Measurements from ENCODE around the gene ITGA6.

Gene ITGA6

DNA sequence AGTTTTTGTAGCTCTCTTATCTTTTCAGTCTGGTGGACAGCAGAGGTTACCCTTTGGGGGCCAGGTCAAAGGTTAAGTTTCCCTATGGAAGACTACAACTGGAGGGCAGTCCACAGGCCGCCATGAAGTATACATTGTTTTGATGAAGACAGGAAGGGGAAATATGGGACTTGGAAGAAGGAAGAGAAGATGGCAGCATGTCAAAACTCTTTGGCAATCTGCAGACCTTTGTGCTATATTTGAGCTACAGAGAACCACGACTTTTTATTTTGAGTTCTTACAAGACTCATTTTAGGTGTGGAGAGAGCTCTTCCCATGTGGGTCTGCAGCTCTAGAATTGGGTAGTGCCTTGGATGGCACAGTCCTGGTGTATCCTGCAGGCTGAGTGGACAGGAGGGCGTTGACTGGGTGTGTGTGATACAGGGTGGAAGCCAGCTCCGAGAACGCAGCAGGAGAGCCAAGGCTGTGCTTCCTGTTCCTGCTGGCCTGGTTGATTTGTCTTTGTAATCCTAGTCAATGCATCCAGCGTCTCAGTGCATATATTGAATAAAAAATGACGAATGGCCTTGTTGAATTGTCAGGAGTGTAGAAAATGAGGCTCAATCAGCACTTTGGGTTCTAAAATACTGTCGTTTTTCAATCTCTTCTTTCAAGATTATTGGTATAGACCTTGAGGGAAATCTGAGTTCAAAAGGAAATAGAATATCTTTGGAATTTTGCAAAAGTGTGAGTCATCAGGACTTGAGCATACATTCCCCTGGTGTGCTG, 11.5 kb downstream of the ITGA6 start:
- peak overlapping the region; percentile 98 for H3K27ac ChIP-seq (ENCODE audit: poor library complexity, severe bottlenecking)
- peaks cover 24% of the 10 kb centered on the region for H3K36me3 ChIP-seq (ENCODE audit: low read depth)
- ATAC-seq (ENCODE audit: low read depth): peak; percentile 45
- DNase-seq (ENCODE audit: low spot score): peak; percentile 70
- H3K4me1 ChIP-seq (ENCODE audit: insufficient read depth, poor library complexity, severe bottlenecking): peaks cover 91% of the 10 kb centered on the region
- H3K27me3 ChIP-seq (ENCODE audit: insufficient read depth, poor library complexity, severe bottlenecking): no peaks in the 10 kb centered on the region
- no peaks in the 10 kb centered on the region for H3K9me3 ChIP-seq (ENCODE audit: severe bottlenecking)
- no peak overlapping the region for H3K4me3 ChIP-seq (ENCODE audit: severe bottlenecking)
- TF ChIP-seq, protein P1, sequence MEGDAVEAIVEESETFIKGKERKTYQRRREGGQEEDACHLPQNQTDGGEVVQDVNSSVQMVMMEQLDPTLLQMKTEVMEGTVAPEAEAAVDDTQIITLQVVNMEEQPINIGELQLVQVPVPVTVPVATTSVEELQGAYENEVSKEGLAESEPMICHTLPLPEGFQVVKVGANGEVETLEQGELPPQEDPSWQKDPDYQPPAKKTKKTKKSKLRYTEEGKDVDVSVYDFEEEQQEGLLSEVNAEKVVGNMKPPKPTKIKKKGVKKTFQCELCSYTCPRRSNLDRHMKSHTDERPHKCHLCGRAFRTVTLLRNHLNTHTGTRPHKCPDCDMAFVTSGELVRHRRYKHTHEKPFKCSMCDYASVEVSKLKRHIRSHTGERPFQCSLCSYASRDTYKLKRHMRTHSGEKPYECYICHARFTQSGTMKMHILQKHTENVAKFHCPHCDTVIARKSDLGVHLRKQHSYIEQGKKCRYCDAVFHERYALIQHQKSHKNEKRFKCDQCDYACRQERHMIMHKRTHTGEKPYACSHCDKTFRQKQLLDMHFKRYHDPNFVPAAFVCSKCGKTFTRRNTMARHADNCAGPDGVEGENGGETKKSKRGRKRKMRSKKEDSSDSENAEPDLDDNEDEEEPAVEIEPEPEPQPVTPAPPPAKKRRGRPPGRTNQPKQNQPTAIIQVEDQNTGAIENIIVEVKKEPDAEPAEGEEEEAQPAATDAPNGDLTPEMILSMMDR (IDR thresholded peaks at IDR 0.05; ENCODE audit: poor library complexity, severe bottlenecking): no peak

GRCh38 chr2:172439509-172439860, 12.1 kb downstream of the ITGA6 start:
- H3K4me3 ChIP-seq (ENCODE audit: severe bottlenecking): no peak overlapping the region
- H3K36me3 ChIP-seq (ENCODE audit: low read depth): peaks cover 21% of the 10 kb centered on the region
- H3K27ac ChIP-seq (ENCODE audit: poor library complexity, severe bottlenecking): peak overlapping the region; percentile 98
- no peaks in the 10 kb centered on the region for H3K9me3 ChIP-seq (ENCODE audit: severe bottlenecking)
- DNase-seq (ENCODE audit: low spot score) (no peak), ATAC-seq (ENCODE audit: low read depth) (no peak)
- H3K4me1 ChIP-seq (ENCODE audit: insufficient read depth, poor library complexity, severe bottlenecking): peaks cover 85% of the 10 kb centered on the region
- TF ChIP-seq, protein P1 (IDR thresholded peaks at IDR 0.05; ENCODE audit: poor library complexity, severe bottlenecking): no peak
- no peaks in the 10 kb centered on the region for H3K27me3 ChIP-seq (ENCODE audit: insufficient read depth, poor library complexity, severe bottlenecking)

GRCh38 chr2:172439911-172440310, 12.5 kb downstream of the ITGA6 start:
- TF ChIP-seq, protein P1 (IDR thresholded peaks at IDR 0.05; ENCODE audit: poor library complexity, severe bottlenecking): no peak
- ATAC-seq (ENCODE audit: low read depth) (no peak), DNase-seq (ENCODE audit: low spot score) (no peak)
- no peak overlapping the region for H3K4me3 ChIP-seq (ENCODE audit: severe bottlenecking)
- no peaks in the 10 kb centered on the region for H3K27me3 ChIP-seq (ENCODE audit: insufficient read depth, poor library complexity, severe bottlenecking)
- H3K36me3 ChIP-seq (ENCODE audit: low read depth): peaks cover 17% of the 10 kb centered on the region
- H3K9me3 ChIP-seq (ENCODE audit: severe bottlenecking): no peaks in the 10 kb centered on the region
- H3K27ac ChIP-seq (ENCODE audit: poor library complexity, severe bottlenecking): peak overlapping the region; percentile 98
- peaks cover 81% of the 10 kb centered on the region for H3K4me1 ChIP-seq (ENCODE audit: insufficient read depth, poor library complexity, severe bottlenecking)

GRCh38 chr2:172440795-172441194, 13.4 kb downstream of the ITGA6 start:
- 0 out of 3 replicates have a peak, but pooled peaks have one; percentile 4 for ATAC-seq (ENCODE audit: low read depth)
- no peak for DNase-seq (ENCODE audit: low spot score)
- peaks cover 77% of the 10 kb centered on the region for H3K4me1 ChIP-seq (ENCODE audit: insufficient read depth, poor library complexity, severe bottlenecking)

More at GRCh38 chr2:172440795-172441194, 13.4 kb downstream of the ITGA6 start:
- Histone ChIP-seq H3K27ac (ENCODE audit: poor library complexity, severe bottlenecking) (peak overlapping the region; percentile 98), H3K36me3 (ENCODE audit: low read depth) (peaks cover 13% of the 10 kb centered on the region), H3K4me3 (ENCODE audit: severe bottlenecking) (no peak overlapping the region), H3K27me3 (ENCODE audit: insufficient read depth, poor library complexity, severe bottlenecking) (no peaks in the 10 kb centered on the region), H3K9me3 (ENCODE audit: severe bottlenecking) (no peaks in the 10 kb centered on the region)
- TF ChIP-seq, protein P1 (IDR thresholded peaks at IDR 0.05; ENCODE audit: poor library complexity, severe bottlenecking): no peak
